ENCODE data around the gene DPH2. TPM values are rescaled to one million over a fixed set of nuclear protein-coding genes. Genes with fewer than 3 reads are reported as not detected.

Gene DPH2
- polyA plus RNA-seq, 1 donor = 19.5 TPM

- DNase-seq = no peak
Observed at GRCh38 chr1:43985984-43986595, 16.3 kb downstream of the DPH2 start.

GRCh38 chr1:43986712-43987111 is 16.9 kb downstream of the DPH2 start:
- DNase-seq = no peak

- DNase-seq = no peak
Observed at GRCh38 chr1:43987159-43987902, 17.5 kb downstream of the DPH2 start.

GRCh38 chr1:43990271-43991199 is 20.7 kb downstream of the DPH2 start:
- no peak for DNase-seq

GRCh38 chr1:43991200-43991475 is 21.3 kb downstream of the DPH2 start:
- no peak for DNase-seq

- DNase-seq = peak; percentile 78
Observed at GRCh38 chr1:43991476-43992231, 21.8 kb downstream of the DPH2 start, which contains the start of gene CCDC24. Gene CCDC24, plus strand, starts transcription at chr1:43991599. Its CDS starts 280 bp downstream, at chr1:43991879.

GRCh38 chr1:43992232-43992995 is 22.6 kb downstream of the DPH2 start:
- DNase-seq = no peak

- DNase-seq = no peak
Observed at GRCh38 chr1:43993206-43993914, 23.6 kb downstream of the DPH2 start.

GRCh38 chr1:43994071-43994470 is 24.3 kb downstream of the DPH2 start:
- DNase-seq = no peak

- DNase-seq = no peak
Observed at GRCh38 chr1:43994794-43995790, 25.3 kb downstream of the DPH2 start.

- no peak for DNase-seq
Observed at GRCh38 chr1:43995984-43996732, 26.3 kb downstream of the DPH2 start.

GRCh38 chr1:43996733-43997115 is 26.9 kb downstream of the DPH2 start:
- no peak for DNase-seq

GRCh38 chr1:43997295-43997999 is 27.6 kb downstream of the DPH2 start:
- no peak for DNase-seq

- no peak for DNase-seq
Observed at GRCh38 chr1:43998000-43998378, 28.2 kb downstream of the DPH2 start.

- DNase-seq = no peak
Observed at GRCh38 chr1:43999455-43999854, 29.6 kb downstream of the DPH2 start.

GRCh38 chr1:44000122-44000665 is 30.4 kb downstream of the DPH2 start:
- DNase-seq = no peak

- DNase-seq = no peak
Observed at GRCh38 chr1:44002165-44002564, 32.4 kb downstream of the DPH2 start.

GRCh38 chr1:44002606-44003157 is 32.9 kb downstream of the DPH2 start:
- DNase-seq = no peak

Measured in hindlimb muscle (tissue), 1 donor.